Measurements from ENCODE around the gene LCN9. TPM values are rescaled to one million over a fixed set of nuclear protein-coding genes. Genes with fewer than 3 reads are reported as not detected.
A peak's percentile ranks its signal among the peaks of the same experiment; 100 is the strongest.
"Not testable (repeated sequence)": the region's sequence is repeated elsewhere in the genome, so short reads cannot be mapped to it uniquely, and the experiment has no call there.

Gene LCN9, protein sequence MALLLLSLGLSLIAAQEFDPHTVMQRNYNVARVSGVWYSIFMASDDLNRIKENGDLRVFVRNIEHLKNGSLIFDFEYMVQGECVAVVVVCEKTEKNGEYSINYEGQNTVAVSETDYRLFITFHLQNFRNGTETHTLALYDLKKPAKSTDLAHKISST
- polyA plus RNA-seq (ENCODE audit: insufficient read length in 12 of 12) = not detected
- long read RNA-seq, donor 1 = 0 reads
- long read RNA-seq, donor 2 = 0 reads
- long read RNA-seq, donor 3 = 0 reads
- long read RNA-seq, donor 4 = 0 reads
- long read RNA-seq, donor 5 = 0 reads
- long read RNA-seq, donor 6 = 0 reads
- long read RNA-seq, donor 7 = 0 reads
- long read RNA-seq, donor 8 = 0 reads
- long read RNA-seq, donor 9 = 0 reads
- long read RNA-seq, donor 10 = 0 reads
- long read RNA-seq, donor 11 = 0 reads

DNA sequence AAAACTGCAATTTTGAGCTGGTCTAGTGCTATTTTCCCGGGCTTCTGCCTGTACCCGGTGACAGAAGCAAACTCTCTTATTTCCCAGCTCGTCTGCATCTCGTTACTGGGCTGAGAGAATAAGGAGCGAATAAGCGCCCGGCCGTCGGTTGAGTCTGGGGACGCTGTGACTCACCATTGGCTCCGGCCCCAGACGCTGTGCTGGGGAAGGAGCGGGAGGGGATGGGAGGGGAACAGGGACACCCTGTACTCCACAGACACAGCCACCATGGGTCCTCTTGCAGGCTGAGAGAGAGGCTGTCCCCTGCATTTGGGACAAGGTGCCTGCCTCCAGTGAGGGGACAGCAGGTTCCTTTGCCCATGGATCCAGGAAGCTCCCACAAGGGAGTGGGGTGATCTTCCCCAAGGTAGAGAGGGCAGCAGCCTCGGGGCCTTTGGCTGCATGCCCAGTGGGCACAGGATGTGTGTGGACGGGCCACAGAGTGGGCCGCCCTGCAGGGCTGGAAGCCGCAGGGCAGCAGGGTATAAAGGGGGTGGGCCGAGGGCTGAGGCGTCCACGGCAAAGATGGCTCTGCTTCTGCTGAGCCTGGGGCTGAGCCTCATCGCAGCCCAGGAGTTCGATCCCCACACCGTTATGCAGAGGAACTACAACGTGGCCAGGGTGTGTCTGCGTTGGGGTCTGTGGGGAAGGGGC is at the start of gene LCN9:
Gene LCN9, plus strand, starts transcription at position 552 of the 693 bp plus-strand sequence. Its CDS starts 13 bp downstream, at position 565.
- peak; percentile 79 for DNase-seq

DNA sequence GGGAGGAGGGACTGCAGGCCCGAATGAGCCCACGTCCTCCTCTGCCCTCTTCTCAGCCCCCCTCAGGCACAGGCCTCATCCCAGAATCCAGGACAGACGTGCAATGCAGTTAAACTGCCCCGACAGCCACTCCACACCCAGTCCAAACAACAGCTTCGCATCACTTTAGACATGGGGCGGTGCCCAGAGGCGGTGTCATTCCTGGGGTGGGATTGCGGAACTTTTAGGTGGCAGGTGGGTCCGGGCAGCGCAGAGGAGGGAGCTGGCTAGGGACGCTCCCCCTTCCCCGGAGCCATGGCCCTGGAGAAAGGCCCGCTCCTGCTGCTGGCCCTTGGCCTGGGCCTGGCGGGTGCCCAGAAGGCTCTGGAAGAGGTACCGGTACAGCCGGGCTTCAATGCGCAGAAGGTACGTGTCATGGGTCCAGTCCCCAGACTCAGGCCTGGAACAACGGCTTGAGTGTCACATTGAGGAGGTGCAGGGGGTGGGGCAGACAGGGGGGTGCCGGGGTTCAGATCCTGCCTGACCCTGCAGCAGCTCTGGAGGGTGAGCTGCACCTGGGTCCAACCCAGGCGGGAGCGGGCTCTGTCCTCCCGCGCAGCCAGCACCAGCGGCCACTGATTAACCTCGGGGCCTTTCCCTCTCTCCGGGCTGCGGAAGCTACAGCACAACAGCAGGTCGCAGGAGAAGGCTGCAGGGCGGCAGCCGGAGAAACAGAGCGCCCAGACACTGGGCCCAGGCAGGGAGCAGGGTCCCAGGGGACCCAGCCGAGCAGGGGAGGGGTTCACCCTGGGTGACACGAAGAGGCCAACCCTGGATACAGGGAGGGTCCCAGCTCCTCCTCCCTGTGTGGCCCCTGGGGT is 48.9 kb upstream of the LCN9 start:
- DNase-seq = no peak

DNA sequence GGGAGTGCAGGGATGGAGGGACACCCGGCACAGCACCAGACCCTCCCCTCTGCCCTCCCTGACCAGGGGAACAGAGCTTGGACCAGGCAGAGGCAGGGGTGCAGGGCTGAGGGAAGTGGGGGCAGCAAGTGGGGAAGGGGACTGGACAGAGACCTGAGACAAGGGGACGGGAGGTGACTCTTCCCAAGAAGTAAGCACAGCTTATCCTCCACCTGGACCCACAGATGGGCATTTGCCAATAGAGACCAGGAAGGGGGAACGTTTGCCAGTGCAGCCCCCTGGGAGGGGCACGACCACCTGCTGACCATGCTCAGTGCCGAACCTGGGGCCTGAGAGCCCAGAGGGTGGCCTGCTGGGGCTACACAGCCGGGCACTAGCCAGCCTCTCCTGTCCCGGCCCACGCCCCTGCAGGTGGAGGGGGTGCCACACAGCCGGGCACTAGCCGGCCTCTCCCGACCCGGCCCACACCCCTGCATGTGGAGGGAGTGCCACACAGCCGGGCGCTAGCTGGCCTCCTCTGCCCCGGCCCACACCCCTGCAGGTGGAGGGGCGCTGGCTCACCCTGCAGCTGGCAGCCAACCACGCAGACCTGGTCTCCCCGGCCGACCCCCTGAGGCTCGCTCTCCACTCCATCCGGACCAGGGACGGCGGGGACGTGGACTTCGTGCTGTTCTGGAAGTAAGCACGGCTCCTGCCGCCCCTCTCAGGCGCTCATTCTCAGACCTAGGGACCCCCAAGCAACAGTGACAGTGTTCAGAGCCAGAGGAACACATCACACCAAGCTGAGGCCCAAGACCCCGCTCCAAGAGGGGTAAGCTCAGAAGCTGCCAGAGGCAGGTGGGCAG is 48.1 kb upstream of the LCN9 start:
- DNase-seq = no peak

DNA sequence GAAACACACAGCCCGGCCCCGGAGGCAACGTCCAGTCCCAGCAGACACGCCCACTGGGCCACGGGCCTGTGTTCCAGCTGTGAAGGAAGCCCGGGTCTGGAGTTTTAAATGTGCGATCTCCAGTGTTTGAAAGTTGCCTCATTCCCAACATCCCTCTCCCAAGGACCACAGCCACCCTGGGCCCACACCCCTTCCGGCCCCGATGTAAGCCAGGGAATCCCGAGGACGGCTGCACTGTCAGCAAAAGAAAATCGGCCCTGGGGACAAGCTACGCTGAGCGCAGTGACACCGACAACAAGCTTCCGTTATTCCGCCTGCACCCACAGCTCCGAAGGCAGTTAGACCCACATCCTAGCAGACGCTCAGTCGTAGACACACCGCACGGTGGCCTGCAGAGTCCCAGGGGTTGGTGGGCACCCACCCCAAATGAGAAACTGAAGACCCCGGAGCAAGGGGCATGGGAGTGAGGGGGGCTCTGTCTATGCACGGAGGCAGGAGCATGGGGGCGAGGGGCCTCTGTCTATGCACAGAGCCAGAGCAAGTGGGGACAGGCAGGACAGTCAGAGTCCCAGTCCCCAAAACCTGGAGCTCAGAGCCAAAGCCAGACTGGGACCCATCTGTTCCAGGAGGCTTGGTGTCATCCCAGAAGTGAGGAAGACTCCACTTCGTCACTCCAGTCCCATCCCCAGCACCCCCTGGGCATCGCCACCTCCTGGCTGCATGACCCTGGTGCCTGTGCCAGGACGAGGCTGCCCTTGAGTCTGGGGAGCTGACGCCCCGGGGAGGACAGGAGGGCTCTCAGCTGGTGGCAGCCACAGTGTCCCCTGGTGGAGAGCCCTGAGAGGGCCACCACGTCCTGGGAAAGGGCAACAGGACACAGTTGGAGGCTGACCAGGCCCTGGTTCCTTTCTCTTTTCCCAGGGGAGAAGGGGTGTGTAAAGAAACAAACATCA is 47.2 kb upstream of the LCN9 start:
- DNase-seq = no peak

DNA sequence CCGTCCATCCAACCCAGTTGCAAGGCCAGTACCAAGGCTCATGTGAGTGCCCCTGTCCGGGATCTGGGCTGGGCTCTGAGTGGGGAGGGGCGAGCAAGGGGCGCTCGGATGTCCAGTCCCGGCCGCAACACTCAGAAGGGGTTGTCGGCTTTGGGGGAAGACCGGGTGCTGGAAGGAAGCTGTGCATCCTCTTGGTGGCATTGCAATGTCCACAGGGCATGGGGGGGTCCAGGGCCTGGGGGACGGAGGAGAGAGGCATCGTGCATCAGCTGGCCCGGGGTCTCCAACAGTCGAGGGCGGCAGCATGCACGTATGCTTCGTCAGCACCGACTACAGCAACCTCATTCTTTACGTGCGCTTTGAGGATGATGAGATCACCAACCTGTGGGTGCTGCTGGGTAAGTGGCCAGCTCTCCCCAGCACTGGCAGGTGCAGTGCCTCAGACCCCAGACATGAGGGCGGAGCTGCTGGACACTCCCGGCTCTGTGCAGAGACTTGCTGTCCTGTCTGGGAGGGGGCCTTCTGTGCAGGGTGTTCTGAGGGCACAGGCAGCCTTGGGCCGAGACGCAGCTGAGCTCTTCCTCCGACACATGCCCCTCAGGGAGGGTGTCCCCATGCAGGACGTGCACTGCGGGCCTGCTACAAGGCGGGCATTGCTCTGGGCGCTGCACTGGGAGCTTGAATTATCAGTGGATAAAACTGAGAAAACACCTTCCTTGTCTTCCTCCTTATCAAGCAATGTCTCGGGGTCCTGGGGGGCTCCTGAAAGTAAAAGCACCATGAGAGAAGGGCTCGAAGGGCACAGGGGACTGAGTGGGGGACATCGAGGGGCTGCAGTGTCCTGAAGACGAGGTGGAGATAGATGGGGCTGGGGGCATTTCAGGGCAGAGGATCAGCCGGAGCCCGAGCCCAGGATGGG is 46.2 kb upstream of the LCN9 start:
- no peak for DNase-seq

DNA sequence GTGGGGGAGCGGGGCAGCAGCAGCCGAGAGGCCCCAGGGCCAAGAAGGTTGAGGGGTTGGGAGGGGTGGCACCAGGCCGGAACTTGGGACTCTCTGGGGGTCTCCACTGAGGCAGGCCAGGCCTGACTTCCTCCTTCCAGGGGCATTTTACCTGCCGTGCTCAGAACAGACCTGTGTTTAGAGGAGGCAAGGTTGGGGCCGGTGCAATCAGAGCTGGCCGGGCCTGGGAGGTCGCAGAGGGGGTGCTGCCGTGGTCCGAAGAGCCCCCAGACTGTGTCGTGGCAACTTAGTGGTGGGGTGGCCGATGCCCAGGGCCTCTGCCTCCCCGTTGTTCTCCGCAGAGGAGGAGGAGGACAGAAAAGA is 45.6 kb upstream of the LCN9 start:
- DNase-seq = no peak

DNA sequence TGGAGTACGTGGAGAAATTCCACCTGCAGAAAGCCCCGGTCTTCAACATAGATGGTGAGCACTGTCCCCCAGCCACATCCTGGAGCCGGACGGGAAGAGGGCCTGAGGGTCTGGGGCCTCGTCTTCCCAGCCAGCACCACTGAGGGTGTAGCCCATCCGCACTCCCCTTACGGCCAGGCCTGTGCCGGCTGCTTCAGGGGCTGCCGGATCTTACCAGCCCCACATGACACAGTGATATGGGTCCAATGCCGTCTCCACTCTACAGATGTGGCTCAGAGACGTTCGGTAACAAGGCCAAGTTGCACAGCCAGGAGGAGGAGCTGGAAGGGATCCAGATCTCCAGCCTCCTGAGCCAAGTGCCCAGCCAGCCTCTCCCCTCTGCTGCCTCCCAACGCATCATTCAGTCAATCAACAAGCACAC is 45.1 kb upstream of the LCN9 start:
- no peak for DNase-seq

DNA sequence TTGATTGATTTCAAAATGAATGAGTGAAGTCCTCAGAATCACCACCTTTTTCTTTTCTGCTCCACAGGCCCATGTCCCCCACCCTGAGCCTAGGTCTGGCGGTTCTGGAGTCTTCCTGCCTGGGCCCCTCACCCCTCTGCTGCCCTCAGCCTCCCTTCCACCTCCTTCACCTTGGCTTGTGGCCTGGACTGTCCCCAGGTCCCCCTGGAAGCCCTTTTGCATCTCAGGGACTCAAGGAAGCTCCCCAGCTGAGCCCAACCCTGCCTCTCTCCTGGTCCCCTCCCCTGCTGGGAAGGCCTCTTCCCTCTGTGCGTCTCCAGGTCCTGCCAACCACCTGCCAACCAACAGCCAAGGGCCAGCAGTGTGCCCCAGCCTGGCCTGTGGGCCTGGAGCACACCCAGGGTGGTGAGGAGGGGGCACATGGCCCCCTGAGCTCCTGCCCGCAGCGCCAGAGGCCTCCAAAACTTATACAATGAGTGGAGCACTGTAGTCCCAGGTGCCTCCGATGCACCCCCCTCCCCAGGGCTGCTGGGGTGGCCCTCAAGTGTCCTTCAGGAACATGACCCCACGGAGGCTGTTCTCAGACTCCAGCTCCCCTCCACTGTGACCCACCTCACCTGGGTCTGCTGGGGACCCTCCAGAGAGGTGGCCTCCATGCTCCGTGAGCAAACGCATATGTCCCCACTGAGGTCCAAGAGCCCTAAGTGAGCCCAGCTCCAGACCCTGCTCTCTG is 44.1 kb upstream of the LCN9 start:
- no peak for DNase-seq

DNA sequence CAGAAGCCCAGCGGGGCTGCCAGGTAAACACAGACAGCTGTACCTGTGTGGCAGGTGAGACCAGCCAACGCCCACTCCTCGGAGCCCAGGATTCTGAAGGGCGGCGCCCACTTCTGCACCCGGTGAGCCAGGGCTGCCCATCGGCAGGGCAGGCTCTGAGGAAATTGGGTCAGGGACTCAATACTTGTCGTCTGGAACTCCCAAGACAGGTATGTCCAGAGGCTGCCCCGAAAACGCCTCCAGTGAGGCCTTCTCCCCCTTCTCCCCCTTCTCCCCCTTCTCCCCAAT is 43.6 kb upstream of the LCN9 start:
- DNase-seq = no peak

DNA sequence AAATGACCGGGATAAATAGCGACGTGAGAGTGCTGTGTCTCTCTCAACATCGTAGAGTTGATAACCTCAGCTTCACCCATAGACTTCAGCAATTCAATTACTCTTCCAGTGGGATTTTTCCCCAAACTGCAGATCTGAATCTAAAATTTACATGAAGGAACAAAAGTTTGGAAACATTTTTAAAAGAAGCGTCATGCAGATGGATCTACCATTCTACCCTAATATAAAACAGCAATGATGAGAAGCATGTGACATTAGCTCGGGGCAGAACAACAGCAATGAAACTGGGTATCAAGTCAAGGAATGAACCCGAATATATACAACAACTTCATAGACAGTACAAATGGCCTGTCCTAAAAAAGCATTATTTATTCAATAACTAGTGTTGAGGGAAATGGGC is 42.6 kb upstream of the LCN9 start:
- DNase-seq = no peak

DNA sequence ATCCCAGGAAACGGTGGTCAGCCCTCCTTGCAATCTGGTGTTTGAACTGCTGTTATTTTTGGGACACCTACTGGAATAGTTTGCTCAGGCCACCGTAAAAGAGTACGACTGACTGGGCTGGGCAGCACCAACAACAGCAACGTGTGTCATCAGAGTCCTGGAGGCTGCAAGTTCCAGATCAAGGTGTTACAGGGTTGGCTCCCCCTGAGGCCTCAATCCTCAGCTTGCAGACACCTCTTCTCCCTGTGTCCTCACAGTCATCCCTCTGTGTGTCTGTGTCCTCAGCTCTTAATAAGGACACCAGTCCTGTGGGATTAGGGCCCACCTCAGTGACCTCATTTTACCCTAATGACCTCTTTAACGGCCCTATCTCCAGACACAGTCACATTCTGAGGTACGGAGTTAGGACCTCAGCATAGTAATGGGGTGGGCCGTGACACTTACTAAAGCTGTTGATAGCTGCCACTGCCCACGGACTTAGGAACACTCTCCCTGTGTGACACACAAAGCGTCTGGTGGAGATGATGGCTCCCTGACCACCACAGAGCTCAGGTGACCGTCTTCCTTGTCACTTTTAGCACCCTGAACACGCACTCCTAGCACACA is 40.6 kb upstream of the LCN9 start:
- DNase-seq = no peak

DNA sequence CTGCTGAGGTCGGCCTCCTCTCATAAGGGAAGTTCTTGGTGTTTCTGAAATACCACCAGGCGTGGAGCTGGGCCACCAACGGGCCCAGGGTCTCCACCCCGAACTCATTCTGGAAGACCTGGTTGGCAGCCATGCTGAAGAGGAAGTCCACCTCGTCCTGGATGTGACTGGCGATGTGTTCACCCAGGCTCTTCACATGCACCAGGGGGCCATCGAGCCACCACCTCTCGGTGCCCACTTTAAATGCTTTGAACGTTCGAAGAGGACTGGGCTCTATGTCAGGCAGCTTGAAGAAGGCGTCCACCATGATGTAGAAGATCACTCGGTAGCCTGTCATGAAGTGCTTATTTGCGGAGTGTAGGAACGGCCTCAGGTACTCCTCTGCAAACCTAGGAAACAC is 38.8 kb upstream of the LCN9 start:
- no peak for DNase-seq

DNA sequence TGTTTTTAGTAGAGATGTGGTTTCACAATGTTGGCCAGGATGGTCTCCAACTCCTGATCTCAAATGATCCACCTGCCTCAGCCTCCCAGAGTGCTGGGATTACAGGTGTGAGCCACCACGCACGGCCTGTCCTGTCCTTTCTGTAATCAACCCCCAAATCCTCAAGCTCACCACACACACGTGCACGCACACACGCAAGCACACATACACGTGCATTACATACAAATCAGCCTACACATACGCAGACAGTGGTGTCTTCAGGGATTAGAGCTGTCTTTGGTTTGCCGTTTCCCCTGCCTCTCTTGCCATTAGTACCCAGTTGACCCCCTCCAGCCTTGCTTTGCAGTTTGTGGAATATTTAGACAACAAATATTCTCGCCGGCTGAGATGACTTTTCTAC is 30.3 kb upstream of the LCN9 start:
- DNase-seq = no peak

DNA sequence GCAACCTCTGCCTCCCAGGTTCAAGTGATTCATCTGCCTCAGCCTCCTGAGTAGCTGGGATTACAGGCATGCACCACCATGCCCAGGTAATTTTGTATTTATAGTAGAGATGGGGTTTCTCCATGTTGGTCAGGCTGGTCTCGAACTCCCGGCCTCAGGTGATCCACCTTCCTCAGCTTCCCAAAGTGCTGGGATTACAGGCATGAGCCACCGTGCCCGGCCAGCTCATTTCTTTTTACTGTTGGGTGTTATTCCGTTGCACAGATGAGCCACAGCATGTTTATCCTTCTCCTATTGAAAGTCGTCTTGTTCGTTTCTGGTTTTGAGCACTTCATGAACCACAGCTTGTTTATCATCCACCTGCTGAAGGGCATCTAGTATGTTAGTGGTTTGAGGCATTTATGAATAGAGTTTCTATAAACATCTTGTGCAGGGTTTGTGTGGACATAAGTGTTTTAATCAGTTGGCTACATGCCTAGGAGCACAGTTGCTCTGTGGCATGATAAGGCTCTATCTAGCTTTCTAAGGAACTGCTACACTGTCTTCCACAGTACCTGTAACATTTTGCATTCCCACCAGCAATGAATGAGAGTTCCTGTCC is 26.1 kb upstream of the LCN9 start:
- not testable (repeated sequence) for DNase-seq

DNA sequence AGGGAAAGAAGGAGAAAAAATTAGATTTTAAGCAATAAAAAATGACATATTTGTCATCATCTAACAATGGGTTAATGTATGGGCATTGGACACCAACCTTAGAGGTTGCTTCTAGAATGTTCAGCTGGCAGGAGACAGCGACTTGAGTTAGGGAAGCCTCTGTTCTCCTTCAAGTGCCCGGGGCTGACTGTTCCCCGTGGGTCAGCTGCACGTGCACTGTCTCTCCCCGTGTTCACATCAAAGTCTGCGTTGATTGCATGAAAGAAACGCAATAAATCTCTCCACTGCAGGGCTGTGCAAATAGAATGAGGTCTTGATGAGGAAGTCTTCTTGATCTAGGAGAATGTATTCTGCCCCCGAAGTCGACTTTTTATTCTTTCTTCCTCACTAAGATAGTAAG is 23.9 kb upstream of the LCN9 start, which contains the start of gene GLT6D1:
Gene GLT6D1, minus strand, starts transcription at position 345 of the 400 bp plus-strand sequence. CDS start 353 bp downstream, outside the sequence.
- no peak for DNase-seq

DNA sequence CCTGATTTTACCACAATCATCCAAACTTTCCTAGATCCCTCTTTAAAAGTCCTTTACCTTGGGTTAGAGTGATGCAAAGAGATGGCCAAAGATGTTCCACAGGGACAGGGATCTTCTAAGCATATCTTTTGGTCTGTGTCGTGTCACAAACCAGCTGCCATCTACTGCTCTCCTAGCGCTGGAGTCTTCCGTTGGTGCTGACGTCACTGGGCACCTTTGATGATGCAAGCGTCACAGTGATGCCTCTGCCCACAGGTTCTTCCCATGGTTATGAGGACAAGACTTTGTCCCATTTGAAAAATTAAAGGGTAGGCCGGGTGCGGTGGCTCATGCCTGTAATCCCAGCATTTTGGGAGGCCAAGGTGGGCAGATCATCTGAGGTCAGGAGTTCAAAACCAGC is 22.1 kb upstream of the LCN9 start:
- DNase-seq = no peak

DNA sequence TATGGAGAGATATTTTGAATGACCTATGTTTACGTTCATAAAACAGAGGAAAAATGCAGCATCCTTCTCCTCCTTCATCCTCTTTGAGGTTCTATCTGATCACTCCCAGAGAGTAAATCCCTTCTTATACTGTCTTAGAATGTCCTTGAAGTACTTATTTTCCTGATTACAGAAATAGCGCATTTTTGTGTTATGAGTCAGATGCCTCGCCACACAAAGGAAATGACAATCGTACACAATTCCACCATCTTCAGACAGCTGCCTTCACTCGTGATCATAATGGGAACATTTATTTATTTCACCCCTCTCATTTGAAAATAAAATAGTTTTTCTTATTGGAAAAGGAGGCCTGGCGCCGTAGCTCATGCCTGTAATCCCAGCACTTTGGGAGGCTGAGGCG is 21.4 kb upstream of the LCN9 start:
- no peak for DNase-seq

Measured in muscle of arm (tissue), 14 donors.